ENCODE data around the gene ELP1. TPM values are rescaled to one million over a fixed set of nuclear protein-coding genes. Genes with fewer than 3 reads are reported as not detected.

The ELP1 gene
- polyA plus RNA-seq, 2 of the 4 experiments (the other 2 are of a cell fraction): 25.4 to 35.8 TPM

DNA sequence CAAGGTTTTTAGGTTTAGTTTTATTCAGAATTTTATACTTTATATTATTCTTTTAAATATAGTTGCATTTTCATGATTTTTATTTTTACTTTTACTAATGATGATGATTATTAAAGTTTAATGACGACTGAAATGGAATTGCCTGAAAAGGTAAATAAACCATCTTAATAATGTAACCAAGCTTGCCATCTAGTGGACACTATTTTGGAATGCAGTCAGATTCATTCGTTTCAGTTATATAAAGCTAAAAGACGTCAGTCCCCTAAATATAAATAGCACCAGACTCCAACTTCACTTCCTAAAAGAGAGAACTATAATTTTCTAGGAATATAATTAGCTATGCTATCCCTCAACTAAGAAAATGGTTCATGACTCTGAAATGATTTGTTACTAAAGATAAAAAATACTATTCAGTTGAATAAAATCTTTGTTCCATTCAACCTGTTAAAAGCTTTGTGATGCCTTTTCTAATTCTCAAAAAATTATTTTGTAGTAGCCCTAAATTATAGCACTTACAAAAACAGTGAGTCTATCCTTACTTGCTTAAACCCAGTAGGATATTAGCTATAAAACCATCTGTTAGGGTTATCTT, 20.2 kb upstream of the ELP1 start:
- no peaks in the 10 kb centered on the region for H3K4me1 ChIP-seq
- WGBS (ENCODE audit: missing lambda C conversion rate): 2% methylated on average over 3 of the region's 3 CpGs
- H3K27ac ChIP-seq: no peak overlapping the region
- ATAC-seq (peak in 1 of 2 experiments; percentile 64; a peak in 2 of 6 replicates), FAIRE-seq (no peak), DNase-seq (ENCODE audit: low read depth in 1 of 2, low spot score in 1 of 2) (peak; percentile 43 to 57)
- H3K4me3 ChIP-seq: no peak overlapping the region
- POLR2A ChIA-PET: interaction anchor here (0.6 to 0.7 kb wide), 2 partner anchors 20 to 552 kb away, joined by 3 to 5 read pairs; partner anchors contain the start of genes ABITRAM and ELP1
- CTCF ChIA-PET: interaction anchor here (0.5 to 5.8 kb wide), 17 partner anchors 8 to 1533 kb away, joined by 3 to 39 read pairs (median 4); no protein-coding TSS in a partner anchor
- no peaks in the 10 kb centered on the region for H3K9me3 ChIP-seq
- TF ChIP-seq SMC3 (IDR thresholded peaks at IDR 0.05) (peak; percentile 50; the same call in 2 of the 3 replicates), RAD21 (conservative IDR thresholded peaks at IDR 0.05 in 1 of 2, IDR thresholded peaks at IDR 0.05 in 1 of 2) (peak; percentile 56 to 62), GATA3 (IDR thresholded peaks at IDR 0.05; ENCODE audit: borderline replicate concordance) (no peak), CBX2 (IDR thresholded peaks at IDR 0.05; ENCODE audit: borderline replicate concordance, low read depth) (no peak)
- TF ChIP-seq, protein P1, sequence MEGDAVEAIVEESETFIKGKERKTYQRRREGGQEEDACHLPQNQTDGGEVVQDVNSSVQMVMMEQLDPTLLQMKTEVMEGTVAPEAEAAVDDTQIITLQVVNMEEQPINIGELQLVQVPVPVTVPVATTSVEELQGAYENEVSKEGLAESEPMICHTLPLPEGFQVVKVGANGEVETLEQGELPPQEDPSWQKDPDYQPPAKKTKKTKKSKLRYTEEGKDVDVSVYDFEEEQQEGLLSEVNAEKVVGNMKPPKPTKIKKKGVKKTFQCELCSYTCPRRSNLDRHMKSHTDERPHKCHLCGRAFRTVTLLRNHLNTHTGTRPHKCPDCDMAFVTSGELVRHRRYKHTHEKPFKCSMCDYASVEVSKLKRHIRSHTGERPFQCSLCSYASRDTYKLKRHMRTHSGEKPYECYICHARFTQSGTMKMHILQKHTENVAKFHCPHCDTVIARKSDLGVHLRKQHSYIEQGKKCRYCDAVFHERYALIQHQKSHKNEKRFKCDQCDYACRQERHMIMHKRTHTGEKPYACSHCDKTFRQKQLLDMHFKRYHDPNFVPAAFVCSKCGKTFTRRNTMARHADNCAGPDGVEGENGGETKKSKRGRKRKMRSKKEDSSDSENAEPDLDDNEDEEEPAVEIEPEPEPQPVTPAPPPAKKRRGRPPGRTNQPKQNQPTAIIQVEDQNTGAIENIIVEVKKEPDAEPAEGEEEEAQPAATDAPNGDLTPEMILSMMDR (IDR thresholded peaks at IDR 0.05): peak; percentile 77
- H3K4me2 ChIP-seq: no peak overlapping the region

GRCh38 chr9:108951578-108951977, 17.7 kb upstream of the ELP1 start:
- TF ChIP-seq PHF8 (IDR thresholded peaks at IDR 0.05; ENCODE audit: borderline replicate concordance, low read depth) (no peak), HOXB5 (CRISPR knock-in tag; IDR thresholded peaks at IDR 0.05) (no peak), EHMT2 (IDR thresholded peaks at IDR 0.05; ENCODE audit: low read depth) (no peak), SMC3 (IDR thresholded peaks at IDR 0.05) (no peak), CHD2 (IDR thresholded peaks at IDR 0.05; ENCODE audit: low read length, partially characterized antibody) (no peak)
- TF ChIP-seq, protein P1 (IDR thresholded peaks at IDR 0.05): no peak
- POLR2A ChIA-PET: no interaction called here
- ATAC-seq: no peak
- DNase-seq (ENCODE audit: low read depth in 1 of 2, low spot score in 1 of 2): no peak
- WGBS (ENCODE audit: missing lambda C conversion rate): 89% methylated on average over 2 of the region's 2 CpGs
- no peak overlapping the region for H3K4me3 ChIP-seq
- no peak overlapping the region for H3K27ac ChIP-seq
- no peak overlapping the region for H3K4me2 ChIP-seq
- H3K9me3 ChIP-seq: no peaks in the 10 kb centered on the region
- H3K4me1 ChIP-seq: no peaks in the 10 kb centered on the region
- no peak for FAIRE-seq
- CTCF ChIA-PET: interaction anchor here (0.5 to 5.8 kb wide), 16 partner anchors 8 to 1526 kb away, joined by 3 to 39 read pairs (median 4); no protein-coding TSS in a partner anchor

- ATAC-seq: no peak
Measured at GRCh38 chr9:108950168-108950567, 16.2 kb upstream of the ELP1 start.

DNA sequence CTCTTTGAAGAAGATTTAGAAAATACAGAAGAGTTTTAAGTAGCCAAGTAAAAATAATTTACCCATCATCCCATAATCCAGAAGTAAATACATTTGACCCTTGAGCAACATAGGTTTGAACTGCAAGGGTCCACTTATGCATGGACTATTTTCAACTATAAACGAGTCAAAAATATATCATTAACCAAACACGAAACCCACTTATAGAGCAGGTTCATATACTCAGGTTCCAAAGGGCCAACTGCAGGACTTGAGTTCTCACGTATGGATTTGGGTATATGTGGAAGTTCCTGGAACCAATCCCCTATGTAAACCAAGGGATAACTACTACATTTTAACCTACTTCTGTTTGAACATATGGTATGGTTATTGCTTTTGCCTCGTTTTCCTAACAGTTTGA, 6.1 kb upstream of the ELP1 start:
- no peak overlapping the region for H3K27ac ChIP-seq
- no peak for FAIRE-seq
- 72% methylated on average over 4 of the region's 4 CpGs for WGBS (ENCODE audit: missing lambda C conversion rate)
- peaks cover 8% of the 10 kb centered on the region for H3K4me1 ChIP-seq
- no peak overlapping the region for H3K4me3 ChIP-seq
- no peaks in the 10 kb centered on the region for H3K9me3 ChIP-seq
- CTCF ChIA-PET: interaction anchor here (6.1 kb wide), 1 partner anchor 13 kb away, joined by 39 read pairs; no protein-coding TSS in a partner anchor
- no peak overlapping the region for H3K4me2 ChIP-seq
- POLR2A ChIA-PET: no interaction called here
- no peak for ATAC-seq
- TF ChIP-seq HOXB5 (CRISPR knock-in tag; IDR thresholded peaks at IDR 0.05) (no peak), HOXB13 (CRISPR knock-in tag; IDR thresholded peaks at IDR 0.05; ENCODE audit: low read depth) (no peak), RFX5 (IDR thresholded peaks at IDR 0.05) (no peak), MAZ (IDR thresholded peaks at IDR 0.05; ENCODE audit: borderline replicate concordance, low read depth, low read length) (no peak), NPAS2 (CRISPR knock-in tag; IDR thresholded peaks at IDR 0.05; ENCODE audit: borderline replicate concordance) (no peak), RAD21 (conservative IDR thresholded peaks at IDR 0.05 in 1 of 2, IDR thresholded peaks at IDR 0.05 in 1 of 2) (no peak), CHD4 (IDR thresholded peaks at IDR 0.05; ENCODE audit: borderline replicate concordance) (no peak)
- TF ChIP-seq, protein P2, sequence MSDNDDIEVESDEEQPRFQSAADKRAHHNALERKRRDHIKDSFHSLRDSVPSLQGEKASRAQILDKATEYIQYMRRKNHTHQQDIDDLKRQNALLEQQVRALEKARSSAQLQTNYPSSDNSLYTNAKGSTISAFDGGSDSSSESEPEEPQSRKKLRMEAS (IDR thresholded peaks at IDR 0.05): no peak
- DNase-seq (ENCODE audit: low read depth in 1 of 2, low spot score in 1 of 2): no peak

More at GRCh38 chr9:108950168-108950567, 16.2 kb upstream of the ELP1 start:
- ChIA-PET POLR2A (no interaction called here), CTCF (interaction anchor here (0.6 to 5.8 kb wide), 12 partner anchors 8 to 1485 kb away, joined by 3 to 39 read pairs (median 4); partner anchors contain the start of gene ACTL7B)
- Histone ChIP-seq H3K9me3 (no peaks in the 10 kb centered on the region), H3K27ac (no peak overlapping the region), H3K4me1 (no peaks in the 10 kb centered on the region), H3K4me3 (no peak overlapping the region), H3K4me2 (no peak overlapping the region)
- no peak for TF ChIP-seq HEYL (CRISPR knock-in tag; IDR thresholded peaks at IDR 0.05)
- no peak for TF ChIP-seq SMC3 (IDR thresholded peaks at IDR 0.05)
- no peak for TF ChIP-seq ZC3H11A (IDR thresholded peaks at IDR 0.05)
- no peak for TF ChIP-seq MAZ (IDR thresholded peaks at IDR 0.05; ENCODE audit: borderline replicate concordance, low read depth, low read length)
- TF ChIP-seq HDAC2 (IDR thresholded peaks at IDR 0.05): no peak
- FAIRE-seq (no peak), DNase-seq (ENCODE audit: low read depth in 1 of 2, low spot score in 1 of 2) (no peak)
- 74% methylated on average over 1 of the region's 1 CpG for WGBS (ENCODE audit: missing lambda C conversion rate)
